HL-60/S4 treated with retinoic acid at 250 ng/mL for 4 days and 3 days (cell line): Measurements from ENCODE around the gene SPDYE16.
"Not testable (repeated sequence)": the region's sequence is repeated elsewhere in the genome, so short reads cannot be mapped to it uniquely, and the experiment has no call there.

Source experiments
- in situ Hi-C: fragments of 300-500 bp; cut with MboI; formaldehyde crosslinking; loops from 2 replicates; pipeline ENCODE4 v1.7.0; 2022; ENCODE audit warnings: low sequenced_read_pairs

The SPDYE16 gene

GRCh38 chr7:76505168-76506080 lies 37.7 kb downstream of the SPDYE16 start:
- in situ Hi-C loops, result no loop called here

GRCh38 chr7:76504351-76505167 lies 38.5 kb downstream of the SPDYE16 start:
- in situ Hi-C loops, result not testable (repeated sequence)

GRCh38 chr7:76503244-76503643 lies 39.9 kb downstream of the SPDYE16 start:
- in situ Hi-C loops, result not testable (repeated sequence)

GRCh38 chr7:76502836-76503235 lies 40.3 kb downstream of the SPDYE16 start:
- in situ Hi-C loops, result not testable (repeated sequence)

GRCh38 chr7:76502224-76502623 lies 40.9 kb downstream of the SPDYE16 start:
- in situ Hi-C loops, result not testable (repeated sequence)

- in situ Hi-C loops, result not testable (repeated sequence)
Observed at GRCh38 chr7:76499924-76500241, 43.2 kb downstream of the SPDYE16 start.

GRCh38 chr7:76499201-76499923 lies 43.7 kb downstream of the SPDYE16 start:
- in situ Hi-C loops, result not testable (repeated sequence)

- in situ Hi-C loops, result not testable (repeated sequence)
Observed at GRCh38 chr7:76498583-76499200, 44.4 kb downstream of the SPDYE16 start.

GRCh38 chr7:76497918-76498582 lies 45.0 kb downstream of the SPDYE16 start:
- in situ Hi-C loops, result not testable (repeated sequence)

- in situ Hi-C loops, result not testable (repeated sequence)
Observed at GRCh38 chr7:76495717-76496116, 47.4 kb downstream of the SPDYE16 start.

- in situ Hi-C loops, result not testable (repeated sequence)
Observed at GRCh38 chr7:76492139-76492538, 51.0 kb downstream of the SPDYE16 start.

GRCh38 chr7:76487969-76488368 lies 55.1 kb downstream of the SPDYE16 start:
- in situ Hi-C loops, result not testable (repeated sequence)

- in situ Hi-C loops, result not testable (repeated sequence)
Observed at GRCh38 chr7:76486618-76487017, 56.5 kb downstream of the SPDYE16 start.

- in situ Hi-C loops, result not testable (repeated sequence)
Observed at GRCh38 chr7:76485822-76486610, 57.1 kb downstream of the SPDYE16 start.

GRCh38 chr7:76484456-76484855 lies 58.6 kb downstream of the SPDYE16 start:
- in situ Hi-C loops, result not testable (repeated sequence)

- in situ Hi-C loops, result not testable (repeated sequence)
Observed at GRCh38 chr7:76483081-76483480, 60.0 kb downstream of the SPDYE16 start.

GRCh38 chr7:76482660-76483059 lies 60.4 kb downstream of the SPDYE16 start:
- in situ Hi-C loops, result not testable (repeated sequence)
